HG03039 (cell line): Measurements from ENCODE around the gene RBM19.
"Not testable (repeated sequence)": the region's sequence is repeated elsewhere in the genome, so short reads cannot be mapped to it uniquely, and the experiment has no call there.

Experiments
- ATAC-seq: cut with Tn5 transposase; IDR thresholded peaks from one replicate; pipeline ENCODE4 v1.9.1; 2021; ENCODE audit warnings: mild to moderate bottlenecking, moderate library complexity; ENCODE audit not compliant: unreplicated experiment

Gene RBM19

GRCh38 chr12:113908584-113909100, 57.5 kb downstream of the RBM19 start:
- ATAC-seq, result no peak

- ATAC-seq, result no peak
These were observed 58.5 kb downstream of the RBM19 start for GRCh38 chr12:113907446-113908180.

GRCh38 chr12:113906411-113907200, 59.5 kb downstream of the RBM19 start:
- ATAC-seq, result no peak

- ATAC-seq, result no peak
These were observed 60.3 kb downstream of the RBM19 start for GRCh38 chr12:113905829-113906228.

GRCh38 chr12:113903381-113903863, 62.7 kb downstream of the RBM19 start:
- no peak for ATAC-seq

GRCh38 chr12:113901319-113901718, 64.8 kb downstream of the RBM19 start:
- ATAC-seq, result not testable (repeated sequence)

GRCh38 chr12:113900716-113901115, 65.4 kb downstream of the RBM19 start:
- ATAC-seq, result no peak

- ATAC-seq, result no peak
These were observed 66.3 kb downstream of the RBM19 start for GRCh38 chr12:113899561-113900471.

- no peak for ATAC-seq
These were observed 67.0 kb downstream of the RBM19 start for GRCh38 chr12:113899042-113899560.

- ATAC-seq, result no peak
These were observed 67.7 kb downstream of the RBM19 start for GRCh38 chr12:113898466-113898865.

GRCh38 chr12:113897406-113897805, 68.7 kb downstream of the RBM19 start:
- ATAC-seq, result no peak

- ATAC-seq, result no peak
These were observed 69.3 kb downstream of the RBM19 start for GRCh38 chr12:113896841-113897240.

- ATAC-seq, result no peak
These were observed 69.9 kb downstream of the RBM19 start for GRCh38 chr12:113896194-113896593.

- no peak for ATAC-seq
These were observed 70.9 kb downstream of the RBM19 start for GRCh38 chr12:113895176-113895575.

- no peak for ATAC-seq
These were observed 71.4 kb downstream of the RBM19 start for GRCh38 chr12:113894697-113895096.

- no peak for ATAC-seq
These were observed 72.9 kb downstream of the RBM19 start for GRCh38 chr12:113893221-113893620.

GRCh38 chr12:113892556-113892955, 73.6 kb downstream of the RBM19 start:
- ATAC-seq, result no peak

- ATAC-seq, result no peak
These were observed 74.2 kb downstream of the RBM19 start for GRCh38 chr12:113891739-113892520.

GRCh38 chr12:113891167-113891692, 74.9 kb downstream of the RBM19 start:
- no peak for ATAC-seq
